Ovary (tissue), 9 donors: ENCODE results near the gene TAF11. TPM values are rescaled to one million over a fixed set of nuclear protein-coding genes. Genes with fewer than 3 reads are reported as not detected.
"Not testable (repeated sequence)": the region's sequence is repeated elsewhere in the genome, so short reads cannot be mapped to it uniquely, and the experiment has no call there.

ENCODE experiments used
- DNase-seq, 5 donors: peaks; one replicate each; pipeline ENCODE4 v3.0.0-alpha.2; 2019 to 2020
- H3K27ac ChIP-seq, 2 donors: fragments of 200-600 bp; one replicate each; pipeline versions ENCODE4 v1.5.1 to v1.8.0; 2019 to 2022
- H3K27me3 ChIP-seq: fragments of 200-600 bp; one replicate; pipeline ENCODE4 v1.8.0; 2022
- H3K36me3 ChIP-seq: fragments of 200-600 bp; sonication (generic); one replicate; pipeline ENCODE4 v1.5.1; 2019
- H3K4me1 ChIP-seq: one replicate; pipeline ENCODE4 v1.8.1; 2013; ENCODE audit warnings: mild to moderate bottlenecking, moderate library complexity; ENCODE audit not compliant: insufficient read depth
- H3K4me3 ChIP-seq: fragments of 200-600 bp; sonication (generic); one replicate; pipeline ENCODE4 v1.5.1; 2017
- H3K9me3 ChIP-seq, 2 donors: fragments of 200-600 bp in 1 of 2; sonication (generic) in 1 of 2; one replicate each; pipeline versions ENCODE4 v1.5.1 to v1.8.1; 2013 to 2019; ENCODE audit warnings: mild to moderate bottlenecking in 1 of 2, moderate library complexity in 1 of 2
- CTCF ChIP-seq, 3 donors: fragments of 450-650 bp in 2 of 3; fragments of 200-600 bp in 1 of 3; IDR thresholded peaks; one replicate each; pipeline versions ENCODE4 v1.5.1 to v1.8.0; 2016 to 2022; ENCODE audit warnings: antibody characterized with exemption in 3 of 3, mild to moderate bottlenecking in 1 of 3
- EP300 ChIP-seq: sonication (generic); formaldehyde crosslinking; IDR thresholded peaks from one replicate; pipeline ENCODE4 v1.6.1; 2017; ENCODE audit warnings: antibody characterized with exemption
- POLR2A ChIP-seq: fragments of 450-650 bp; IDR thresholded peaks from one replicate; pipeline ENCODE4 v1.6.1; 2017; ENCODE audit warnings: antibody characterized with exemption, mild to moderate bottlenecking, moderate library complexity
- WGBS, 3 donors: extraction: QIAGEN DNeasy Blood & Tissue Kit in 1 of 3; methylation state at CpG; one replicate each; pipeline versions ENCODE4 v1.1.5 to v1.1.7; 2013 to 2017; 5-methylcytosine and 5-hydroxymethylcytosine counted together
- intact Hi-C, 4 donors: fragments of 100-400 bp; cut with DNase I; formaldehyde crosslinking; loops; one replicate each; pipeline versions ENCODE4 v1.11.0 to v1.15.1; 2022 to 2023
- polyA plus RNA-seq, 2 donors: library from polyadenylated mRNA; stranded (reverse); fragments of 200-250 nt in 1 of 2; fragments of 350-450 nt in 1 of 2; fragmentation: Illumina TruSeq in 1 of 2; extraction: RNeasy Lipid Tissue Mini Kit (QIAGEN cat#74804) in 1 of 2; gene quantifications; one replicate each; pipeline ENCODE4 v1.2.3, GENCODE V29; 2013 to 2014
- total RNA-seq, 7 donors: library from RNA; depleted of rRNA in 2 of 7; stranded (reverse); fragments of >200 nt in 2 of 7; fragmentation: NEBNext Ultra II Directional in 3 of 7; extraction: Animal tissue kit (Norgen Biotek cat#: 25700) in 3 of 7; gene quantifications; one replicate each; pipeline versions ENCODE4 v1.1.0 to v1.2.4, GENCODE V29; 2016 to 2023
- donor health status: DM: no; HTN: no; CAD: no; lungs with moderate emphysema.
- donor health status: DM: no; HTN: no; CAD: no.
- donor health status: Bipolar disorder and iron deficiency.
- donor health status: DM: yes; HTN: yes; CAD: no.
- donor health status: DM: no; HTN: no; CAD: no.
- donor health status: DM: yes; HTN: yes; CAD: no.

Gene TAF11
- total and polyA plus RNA-seq, 9 donors = 16.0 to 30.8 (median 19.4) TPM

GRCh38 chr6:34888514-34888856 is 643 bp upstream of the TAF11 start:
- peaks cover 5% of the 10 kb centered on the region for H3K4me1 ChIP-seq
- H3K36me3 ChIP-seq = no peaks in the 10 kb centered on the region
- intact Hi-C loops = loop anchor here in 2 of 4 donors (5.0 to 10.0 kb wide), 2 partner anchors 96 to 131 kb away; partner anchors contain the start of gene SNRPC (in 1 of the 2)
- H3K27me3 ChIP-seq = no peaks in the 10 kb centered on the region
- H3K27ac ChIP-seq = peak overlapping the region; percentile 75 to 79
- no peak for DNase-seq
- TF ChIP-seq POLR2A = no peak
- TF ChIP-seq CTCF (IDR thresholded peaks at IDR 0.05) = no peak
- no peak for TF ChIP-seq EP300
- H3K4me3 ChIP-seq = peak overlapping the region; percentile 88
- 0 to 1% (median 1%) methylated on average over 5 of the region's 5 CpGs for WGBS, 3 donors
- no peaks in the 10 kb centered on the region for H3K9me3 ChIP-seq

- H3K9me3 ChIP-seq, H3K27ac ChIP-seq, H3K4me3 ChIP-seq, H3K27me3 ChIP-seq, H3K4me1 ChIP-seq, DNase-seq, H3K36me3 ChIP-seq: not testable (repeated sequence)
- 83 to 86% (median 85%) methylated on average over 15 of the region's 15 CpGs for WGBS, 3 donors
- intact Hi-C loops = loop anchor here in 2 of 4 donors (5.0 to 10.0 kb wide), 2 partner anchors 99 to 129 kb away; partner anchors contain the start of gene SNRPC (in 1 of the 2)
These were observed 2.0 kb downstream of the TAF11 start for GRCh38 chr6:34885837-34886236.

- Histone ChIP-seq H3K27ac (no peak overlapping the region), H3K27me3 (no peaks in the 10 kb centered on the region), H3K36me3 (no peaks in the 10 kb centered on the region), H3K9me3 (no peaks in the 10 kb centered on the region), H3K4me1 (peaks cover 2% of the 10 kb centered on the region), H3K4me3 (no peak overlapping the region)
- TF ChIP-seq CTCF (IDR thresholded peaks at IDR 0.05) = no peak
- TF ChIP-seq POLR2A = no peak
- TF ChIP-seq EP300 = no peak
- WGBS, 3 donors = 89 to 96% (median 95%) methylated on average over 2 of the region's 2 CpGs
- no peak for DNase-seq
- intact Hi-C loops = loop anchor here in 2 of 4 donors (5.0 to 10.0 kb wide), 2 partner anchors 100 to 128 kb away; partner anchors contain the start of gene SNRPC (in 1 of the 2)
These were observed 2.8 kb downstream of the TAF11 start for GRCh38 chr6:34884996-34885395.

GRCh38 chr6:34884073-34884472 is 3.8 kb downstream of the TAF11 start:
- H3K9me3 ChIP-seq, DNase-seq, H3K27me3 ChIP-seq, H3K4me3 ChIP-seq, H3K36me3 ChIP-seq, H3K4me1 ChIP-seq, H3K27ac ChIP-seq: not testable (repeated sequence)
- intact Hi-C loops = loop anchor here in 1 of 4 donors (10.0 kb wide), 1 partner anchor 101 kb away; no protein-coding TSS in a partner anchor
- WGBS, 3 donors = 94 to 100% (median 97%) methylated on average over 1 of the region's 1 CpG

GRCh38 chr6:34877869-34878485 is 9.9 kb downstream of the TAF11 start:
- H3K27ac ChIP-seq = no peak overlapping the region
- intact Hi-C loops = loop anchor here in 1 of 4 donors (1.0 kb wide), 1 partner anchor 24 kb away; no protein-coding TSS in a partner anchor
- no peaks in the 10 kb centered on the region for H3K27me3 ChIP-seq
- no peak overlapping the region for H3K4me3 ChIP-seq
- no peaks in the 10 kb centered on the region for H3K4me1 ChIP-seq
- 70 to 80% (median 72%) methylated on average over 5 of the region's 5 CpGs for WGBS, 3 donors
- no peaks in the 10 kb centered on the region for H3K9me3 ChIP-seq
- no peak for DNase-seq
- TF ChIP-seq CTCF (IDR thresholded peaks at IDR 0.05) (no peak), POLR2A (no peak), EP300 (no peak)
- H3K36me3 ChIP-seq = no peaks in the 10 kb centered on the region
